Stimulated activated CD4-positive, alpha-beta T cell treated with anti-CD3 and anti-CD28 coated beads, Interleukin-4, amount 100 ng/mL, for 4 hours (primary cell): ENCODE measurements around the gene CLEC2L.

Source experiments
- DNase-seq, 2 experiments: peaks; one replicate each; pipeline ENCODE4 v3.0.0-alpha.2; 2020

The CLEC2L gene

GRCh38 chr7:139576179-139576973, 52.9 kb downstream of the CLEC2L start:
- no peak for DNase-seq

DNA sequence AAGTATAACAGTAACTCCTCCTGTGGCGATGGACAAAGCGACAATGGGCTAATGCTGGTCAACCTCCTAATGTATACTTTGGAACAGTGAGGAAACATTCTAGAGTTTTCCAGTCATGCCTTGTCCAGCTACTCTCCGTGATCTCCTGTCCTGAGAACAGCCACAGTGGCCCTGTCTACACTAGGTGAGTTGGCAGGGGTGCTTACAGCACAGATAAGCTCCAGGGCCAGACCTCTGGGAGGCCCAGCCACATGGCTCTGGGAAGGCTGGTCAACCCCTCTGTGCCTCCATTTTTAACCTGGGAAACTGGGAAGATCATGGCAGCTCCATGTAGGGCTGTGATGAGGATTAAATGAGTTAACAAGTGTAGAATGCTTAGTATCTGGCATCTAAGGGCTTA, 57.0 kb downstream of the CLEC2L start:
- no peak for DNase-seq

GRCh38 chr7:139582130-139582650, 58.7 kb downstream of the CLEC2L start:
- no peak for DNase-seq

- no peak for DNase-seq
These were observed 59.2 kb downstream of the CLEC2L start for GRCh38 chr7:139582671-139583155.

DNA sequence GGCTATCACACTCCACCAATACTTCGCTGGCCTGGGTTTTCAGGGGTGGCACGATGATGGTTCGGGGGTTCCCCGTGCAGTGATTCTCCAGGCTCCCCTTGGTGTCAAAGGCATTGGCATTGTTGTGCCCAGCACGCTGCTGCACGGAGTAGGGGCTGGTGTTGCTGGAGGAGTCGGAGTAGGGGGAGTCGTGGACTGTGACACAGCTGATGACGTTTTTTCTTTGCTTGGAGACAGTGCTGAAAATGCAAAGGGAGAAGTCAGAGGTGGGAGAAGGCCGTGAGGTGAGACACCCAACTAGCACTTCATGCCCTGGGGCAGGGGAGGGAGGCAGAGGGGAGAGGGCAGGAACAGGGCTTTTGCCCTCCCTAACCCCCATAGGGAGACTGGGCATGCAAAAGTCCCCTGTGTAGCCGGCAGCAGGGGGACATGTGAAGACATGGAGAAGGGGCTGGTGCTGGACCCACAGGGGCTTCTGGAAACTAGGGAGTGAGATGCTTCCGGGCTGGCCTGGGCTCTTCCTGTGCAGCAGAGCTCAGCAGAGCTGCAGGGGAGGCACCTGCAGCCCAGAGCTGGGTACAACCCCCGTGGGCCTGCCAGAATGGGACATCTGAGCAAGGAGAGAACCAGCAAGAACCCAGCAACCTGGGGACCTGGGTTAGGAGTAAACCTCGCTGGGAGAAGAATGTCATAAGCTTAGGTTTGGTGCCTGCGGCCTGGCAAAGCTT, 60.5 kb downstream of the CLEC2L start:
- DNase-seq: no peak

DNA sequence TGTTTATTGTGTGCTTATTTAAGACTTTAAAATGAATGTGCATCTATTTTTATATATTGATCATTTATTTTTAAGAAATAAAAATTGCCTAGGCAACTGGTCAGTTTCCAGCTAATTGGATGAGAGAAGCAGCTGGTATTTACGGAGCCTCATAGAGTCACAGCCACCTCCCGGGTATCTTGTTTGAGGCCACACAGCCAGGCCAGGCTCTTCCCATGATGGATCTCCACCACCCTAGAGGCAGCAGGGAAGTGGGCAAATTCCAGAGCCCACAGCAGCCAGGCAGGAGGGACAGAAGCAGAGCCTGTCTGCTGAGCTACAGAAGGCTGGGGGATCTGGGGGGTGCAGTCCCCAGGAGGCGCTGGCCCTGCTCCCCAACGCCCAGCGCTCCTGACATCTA, 61.6 kb downstream of the CLEC2L start:
- DNase-seq: no peak

DNA sequence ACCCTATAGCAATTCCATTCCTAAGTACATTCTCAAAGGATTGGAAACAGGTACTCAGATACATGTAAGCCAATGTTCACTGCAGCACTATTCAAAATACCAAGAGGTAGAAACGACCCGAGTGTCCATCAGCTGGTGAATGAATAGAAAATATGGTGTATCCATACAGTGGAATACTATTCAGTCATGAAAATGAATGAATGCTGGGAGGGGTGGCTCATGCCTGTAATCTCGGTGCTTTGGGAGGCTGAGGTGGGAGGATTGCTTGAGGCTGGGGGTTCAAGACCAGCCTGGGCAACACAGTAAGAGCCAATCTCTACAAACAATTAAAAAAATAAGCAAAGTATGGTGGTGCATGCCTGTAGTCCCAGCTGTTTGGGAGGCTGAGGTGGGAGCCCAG, 62.8 kb downstream of the CLEC2L start:
- DNase-seq: no peak

DNA sequence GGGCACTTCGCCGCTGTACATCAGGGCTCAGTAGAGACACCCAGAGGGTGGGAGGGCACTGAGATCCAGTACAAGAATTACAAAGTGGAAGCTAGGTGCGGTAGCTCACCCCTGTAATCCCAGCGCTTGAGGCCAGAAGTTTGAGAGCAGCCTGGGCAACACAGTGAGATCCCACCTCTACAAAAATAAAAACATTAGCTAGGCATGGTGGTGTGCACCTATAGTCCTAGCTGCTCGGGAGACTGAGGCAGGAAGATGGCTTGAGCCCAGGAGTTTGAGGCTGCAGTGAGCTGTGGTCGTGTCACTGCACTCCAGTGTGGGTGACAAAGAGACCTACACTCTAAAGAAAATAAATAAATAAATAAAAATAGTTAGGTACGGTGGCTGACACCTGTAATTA, 64.0 kb downstream of the CLEC2L start:
- DNase-seq: no peak

- DNase-seq: no peak
These were observed 65.1 kb downstream of the CLEC2L start for GRCh38 chr7:139588632-139589031.

DNA sequence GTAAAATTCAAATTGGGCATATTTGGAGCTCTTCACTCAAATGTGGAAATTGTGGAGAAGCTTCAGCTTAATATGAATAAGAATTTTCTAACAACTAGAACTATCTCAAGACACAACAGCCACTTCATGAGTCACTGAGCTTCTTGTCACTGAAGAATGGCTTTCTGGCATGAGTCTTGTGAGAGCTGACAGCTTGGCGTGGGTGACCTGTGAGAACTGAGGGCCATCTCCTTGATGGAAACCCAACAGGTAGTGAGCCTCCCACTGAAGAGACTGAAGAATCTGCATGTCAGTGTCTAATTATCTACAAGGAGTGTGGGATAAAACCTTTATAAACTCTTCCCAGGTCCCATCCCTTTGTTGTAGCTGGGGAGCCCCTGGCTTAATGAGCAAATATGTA, 66.0 kb downstream of the CLEC2L start:
- no peak for DNase-seq

DNA sequence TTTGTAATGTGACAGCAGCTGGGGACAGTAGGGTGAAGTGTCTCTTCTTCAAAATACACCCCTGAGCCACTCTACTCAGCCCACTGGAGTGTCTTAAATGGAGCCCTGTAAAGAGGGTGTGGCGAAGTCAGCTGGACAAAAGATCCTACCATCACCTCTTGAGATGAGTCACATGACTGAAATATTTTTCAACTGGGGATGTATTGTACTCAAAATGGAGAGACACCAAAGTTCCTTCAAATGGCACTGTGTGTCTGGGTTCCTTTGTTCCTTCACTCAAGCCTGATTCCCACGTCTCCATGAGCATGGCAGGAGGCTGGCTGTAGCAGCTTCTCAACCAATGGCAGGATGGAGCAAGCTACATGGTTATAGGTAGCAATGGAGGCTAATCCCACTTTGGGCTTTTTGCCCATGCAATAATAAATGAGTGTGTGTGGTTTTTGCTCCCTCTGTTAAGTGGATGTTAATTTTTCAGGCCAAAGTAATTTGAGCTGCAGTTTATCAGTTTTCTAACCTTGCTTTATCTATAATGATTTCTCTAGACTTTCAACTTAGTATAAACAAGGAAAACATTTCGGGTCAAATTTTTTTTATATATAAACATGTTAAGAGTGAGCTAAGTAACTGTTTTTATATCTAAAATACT, 68.2 kb downstream of the CLEC2L start:
- DNase-seq: no peak

GRCh38 chr7:139592801-139593461, 69.4 kb downstream of the CLEC2L start:
- no peak for DNase-seq

GRCh38 chr7:139594090-139594489, 70.6 kb downstream of the CLEC2L start:
- DNase-seq: no peak
